ENCODE results near the gene ZNF296. TPM values are rescaled to one million over a fixed set of nuclear protein-coding genes. Genes with fewer than 3 reads are reported as not detected.

ZNF296 gene
- total RNA-seq, 4 donors from 2014 or later: 2.1 to 5.5 (median 5.4) TPM; not detected in 1

DNA sequence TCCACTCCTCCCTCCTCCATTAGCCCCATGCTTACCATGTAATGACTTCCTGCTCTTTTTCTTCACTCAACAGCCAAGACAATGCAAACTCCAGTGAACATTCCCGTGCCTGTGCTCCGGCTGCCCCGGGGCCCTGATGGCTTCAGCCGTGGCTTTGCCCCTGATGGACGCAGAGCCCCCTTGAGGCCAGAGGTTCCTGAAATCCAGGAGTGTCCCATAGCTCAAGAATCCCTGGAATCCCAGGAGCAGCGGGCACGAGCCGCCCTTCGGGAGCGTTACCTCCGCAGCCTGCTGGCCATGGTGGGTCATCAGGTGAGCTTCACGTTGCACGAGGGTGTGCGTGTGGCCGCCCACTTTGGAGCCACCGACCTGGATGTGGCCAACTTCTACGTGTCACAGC lies 13.8 kb upstream of the ZNF296 start:
- H3K9me3 ChIP-seq: no peaks in the 10 kb centered on the region
- peaks cover 0 to 11% (median 0%) of the 10 kb centered on the region in 3 donors for H3K36me3 ChIP-seq
- peak in 1 of 3 donors; percentile 47 for DNase-seq
- H3K4me1 ChIP-seq: peaks cover 0 to 42% (median 14%) of the 10 kb centered on the region in 4 donors
- no peak for TF ChIP-seq POLR2A (IDR thresholded peaks at IDR 0.05)
- TF ChIP-seq, protein P1, sequence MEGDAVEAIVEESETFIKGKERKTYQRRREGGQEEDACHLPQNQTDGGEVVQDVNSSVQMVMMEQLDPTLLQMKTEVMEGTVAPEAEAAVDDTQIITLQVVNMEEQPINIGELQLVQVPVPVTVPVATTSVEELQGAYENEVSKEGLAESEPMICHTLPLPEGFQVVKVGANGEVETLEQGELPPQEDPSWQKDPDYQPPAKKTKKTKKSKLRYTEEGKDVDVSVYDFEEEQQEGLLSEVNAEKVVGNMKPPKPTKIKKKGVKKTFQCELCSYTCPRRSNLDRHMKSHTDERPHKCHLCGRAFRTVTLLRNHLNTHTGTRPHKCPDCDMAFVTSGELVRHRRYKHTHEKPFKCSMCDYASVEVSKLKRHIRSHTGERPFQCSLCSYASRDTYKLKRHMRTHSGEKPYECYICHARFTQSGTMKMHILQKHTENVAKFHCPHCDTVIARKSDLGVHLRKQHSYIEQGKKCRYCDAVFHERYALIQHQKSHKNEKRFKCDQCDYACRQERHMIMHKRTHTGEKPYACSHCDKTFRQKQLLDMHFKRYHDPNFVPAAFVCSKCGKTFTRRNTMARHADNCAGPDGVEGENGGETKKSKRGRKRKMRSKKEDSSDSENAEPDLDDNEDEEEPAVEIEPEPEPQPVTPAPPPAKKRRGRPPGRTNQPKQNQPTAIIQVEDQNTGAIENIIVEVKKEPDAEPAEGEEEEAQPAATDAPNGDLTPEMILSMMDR (IDR thresholded peaks at IDR 0.05): no peak
- peak overlapping the region in 3 of 4 donors; percentile 32 to 91 (median 62) for H3K27ac ChIP-seq
- H3K27me3 ChIP-seq: no peaks in the 10 kb centered on the region
- no peak overlapping the region for H3K4me3 ChIP-seq

DNA sequence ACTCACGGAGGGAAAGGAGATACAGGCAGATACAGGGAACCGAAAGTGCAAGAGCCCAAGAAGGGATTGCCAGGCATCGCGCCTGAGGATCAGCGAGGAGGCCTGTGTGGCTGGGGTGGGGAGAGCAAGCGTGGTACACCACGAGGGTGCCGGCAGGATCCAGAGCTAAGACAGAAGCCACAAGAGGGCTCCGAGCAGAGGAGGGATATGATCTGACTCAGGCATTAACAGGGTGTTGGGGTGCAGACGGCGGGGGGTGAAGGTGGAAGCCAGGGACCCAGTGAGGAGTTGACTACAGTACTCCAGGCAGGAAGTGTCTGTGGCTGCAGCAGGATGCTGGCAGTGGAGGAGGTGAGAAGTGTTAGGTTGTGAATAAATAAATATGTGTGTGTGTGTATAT lies 11.3 kb upstream of the ZNF296 start:
- peaks cover 0 to 28% (median 0%) of the 10 kb centered on the region in 4 donors for H3K4me1 ChIP-seq
- peak in 2 of 3 donors; percentile 48 to 69 for DNase-seq
- peaks cover 0 to 20% (median 0%) of the 10 kb centered on the region in 3 donors for H3K36me3 ChIP-seq

DNA sequence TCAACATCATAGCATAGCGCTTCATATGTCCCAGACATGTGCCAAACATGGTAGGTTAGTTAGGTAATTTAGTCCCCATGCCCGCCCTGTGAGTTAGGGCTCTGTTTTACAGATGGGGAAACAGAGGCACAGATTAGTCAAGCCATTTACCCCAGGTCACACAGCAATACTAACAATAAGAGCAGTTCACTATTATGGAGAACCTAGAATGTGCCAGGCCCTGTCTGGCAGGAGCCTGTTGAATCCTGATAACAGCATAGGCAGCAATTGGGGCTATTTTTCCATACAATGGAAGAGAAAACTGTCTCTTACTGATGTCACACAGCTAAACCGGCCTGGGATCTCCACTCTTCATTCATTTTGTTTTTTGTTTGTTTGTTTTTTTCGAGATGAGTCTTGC lies 10.2 kb upstream of the ZNF296 start:
- H3K36me3 ChIP-seq: peaks cover 0 to 30% (median 0%) of the 10 kb centered on the region in 3 donors
- no peak for DNase-seq
- H3K27me3 ChIP-seq: no peaks in the 10 kb centered on the region
- TF ChIP-seq POLR2A (IDR thresholded peaks at IDR 0.05): no peak
- TF ChIP-seq, protein P1 (IDR thresholded peaks at IDR 0.05): no peak
- no peaks in the 10 kb centered on the region for H3K9me3 ChIP-seq
- H3K27ac ChIP-seq: no peak overlapping the region
- H3K4me3 ChIP-seq: no peak overlapping the region
- H3K4me1 ChIP-seq: peaks cover 0 to 28% (median 0%) of the 10 kb centered on the region in 4 donors

More for the DNA sequence above, 11.3 kb upstream of the ZNF296 start:
- Histone ChIP-seq H3K9me3 (no peaks in the 10 kb centered on the region), H3K4me3 (no peak overlapping the region), H3K27ac (peak overlapping the region in 2 of 4 donors; percentile 12 to 27), H3K27me3 (no peaks in the 10 kb centered on the region)
- TF ChIP-seq, protein P1 (IDR thresholded peaks at IDR 0.05): no peak
- no peak for TF ChIP-seq POLR2A (IDR thresholded peaks at IDR 0.05)

DNA sequence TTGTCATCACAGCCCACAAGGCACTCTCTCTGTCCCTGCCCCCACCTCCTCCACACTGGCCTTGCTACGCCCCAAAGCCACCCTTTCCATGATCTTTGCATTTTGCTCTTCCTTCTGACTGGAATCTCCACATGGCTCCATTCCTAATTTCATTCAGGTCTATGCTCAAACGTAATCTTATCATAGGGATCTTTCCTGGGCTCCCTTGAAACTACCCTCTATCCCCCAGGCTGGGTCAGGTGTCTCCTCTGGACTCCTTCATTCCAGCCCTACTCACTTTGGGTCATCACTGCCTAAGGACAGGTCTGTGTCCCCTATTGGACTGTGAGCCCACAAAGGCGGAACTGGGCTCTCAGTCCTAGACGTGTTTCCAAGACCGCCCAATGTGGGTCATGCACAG lies 5.9 kb upstream of the ZNF296 start:
- no peak overlapping the region for H3K4me3 ChIP-seq
- no peaks in the 10 kb centered on the region for H3K9me3 ChIP-seq
- no peak for DNase-seq
- peaks cover 0 to 25% (median 0%) of the 10 kb centered on the region in 3 donors for H3K36me3 ChIP-seq
- TF ChIP-seq, protein P1 (IDR thresholded peaks at IDR 0.05): no peak
- TF ChIP-seq POLR2A (IDR thresholded peaks at IDR 0.05): no peak
- no peak overlapping the region for H3K27ac ChIP-seq
- no peaks in the 10 kb centered on the region for H3K27me3 ChIP-seq
- peaks cover 0 to 25% (median 10%) of the 10 kb centered on the region in 4 donors for H3K4me1 ChIP-seq

DNA sequence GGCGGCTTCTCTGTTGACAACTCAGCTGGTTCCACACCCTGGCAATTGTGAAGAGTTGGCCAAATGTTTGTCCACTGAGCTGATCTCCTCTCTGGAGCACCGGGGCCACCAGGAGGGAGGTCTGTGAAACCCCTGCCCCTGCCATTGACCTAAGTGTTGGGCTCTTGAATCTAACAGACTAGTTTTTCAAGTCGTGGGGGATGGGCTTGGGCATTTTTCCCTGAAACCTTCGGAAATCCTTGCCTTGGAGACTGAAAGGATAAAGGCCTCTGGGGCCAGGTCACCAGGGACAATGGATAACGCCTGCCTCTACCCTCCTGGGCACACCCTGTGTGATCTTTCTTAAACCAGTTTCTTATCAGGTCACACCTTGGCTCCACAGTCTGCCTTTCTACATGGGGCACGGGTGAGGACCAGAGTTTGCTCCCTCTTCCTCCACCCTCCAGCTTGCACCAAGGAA lies 3.7 kb upstream of the ZNF296 start:
- TF ChIP-seq POLR2A (IDR thresholded peaks at IDR 0.05): peak in 1 of 2 donors; percentile 19
- TF ChIP-seq, protein P1 (IDR thresholded peaks at IDR 0.05): no peak
- Histone ChIP-seq H3K4me3 (peak overlapping the region; percentile 62 to 86 (median 75)), H3K27me3 (no peaks in the 10 kb centered on the region), H3K4me1 (peaks cover 0 to 43% (median 17%) of the 10 kb centered on the region in 4 donors), H3K27ac (peak overlapping the region; percentile 73 to 89 (median 78)), H3K36me3 (peaks cover 0 to 19% (median 0%) of the 10 kb centered on the region in 3 donors), H3K9me3 (no peaks in the 10 kb centered on the region)
- no peak for DNase-seq
